ENCODE measurements around the gene NFIA. TPM values are rescaled to one million over a fixed set of nuclear protein-coding genes. Genes with fewer than 3 reads are reported as not detected.

Gene NFIA
- total RNA-seq, 1 experiment from 2014 or later = 38.6 TPM

DNA sequence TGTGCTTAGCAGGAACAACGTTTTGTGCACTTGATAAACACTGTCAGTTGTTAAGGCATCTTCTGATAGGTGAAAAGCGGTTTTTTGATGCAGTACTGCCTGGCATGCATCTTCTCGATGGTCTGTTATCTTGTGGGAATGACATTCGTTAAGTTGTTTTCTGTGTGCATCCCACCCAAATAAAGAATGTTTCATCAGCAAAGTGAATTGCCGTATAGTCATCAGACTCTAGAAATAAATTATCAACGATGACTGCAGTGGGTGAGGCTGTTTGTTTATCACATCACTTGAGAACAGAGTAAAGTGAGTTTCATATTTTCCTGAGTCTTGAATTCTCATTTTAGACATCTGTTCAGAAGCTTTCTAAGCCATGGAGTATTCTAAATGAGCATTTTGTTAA lies 34.1 kb downstream of the NFIA start:
- no TSS peak for BruUV-seq (replicated peaks)
- Mint-ChIP-seq H3K4me3 (ENCODE audit: low read depth, unreplicated experiment) (no peak overlapping the region), H3K9me3 (ENCODE audit: low read depth, unreplicated experiment) (peaks cover 3% of the 10 kb centered on the region), H3K27me3 (ENCODE audit: unreplicated experiment) (no peaks in the 10 kb centered on the region), H3K27ac (ENCODE audit: unreplicated experiment) (no peak overlapping the region), H3K4me1 (ENCODE audit: low read depth, unreplicated experiment) (peaks cover 40% of the 10 kb centered on the region), H3K36me3 (ENCODE audit: insufficient read depth, unreplicated experiment) (no peaks in the 10 kb centered on the region)
- intact Hi-C loops (cut with micrococcal nuclease; ENCODE audit: unreplicated experiment) = no loop called here
- TF ChIP-seq, protein P1, sequence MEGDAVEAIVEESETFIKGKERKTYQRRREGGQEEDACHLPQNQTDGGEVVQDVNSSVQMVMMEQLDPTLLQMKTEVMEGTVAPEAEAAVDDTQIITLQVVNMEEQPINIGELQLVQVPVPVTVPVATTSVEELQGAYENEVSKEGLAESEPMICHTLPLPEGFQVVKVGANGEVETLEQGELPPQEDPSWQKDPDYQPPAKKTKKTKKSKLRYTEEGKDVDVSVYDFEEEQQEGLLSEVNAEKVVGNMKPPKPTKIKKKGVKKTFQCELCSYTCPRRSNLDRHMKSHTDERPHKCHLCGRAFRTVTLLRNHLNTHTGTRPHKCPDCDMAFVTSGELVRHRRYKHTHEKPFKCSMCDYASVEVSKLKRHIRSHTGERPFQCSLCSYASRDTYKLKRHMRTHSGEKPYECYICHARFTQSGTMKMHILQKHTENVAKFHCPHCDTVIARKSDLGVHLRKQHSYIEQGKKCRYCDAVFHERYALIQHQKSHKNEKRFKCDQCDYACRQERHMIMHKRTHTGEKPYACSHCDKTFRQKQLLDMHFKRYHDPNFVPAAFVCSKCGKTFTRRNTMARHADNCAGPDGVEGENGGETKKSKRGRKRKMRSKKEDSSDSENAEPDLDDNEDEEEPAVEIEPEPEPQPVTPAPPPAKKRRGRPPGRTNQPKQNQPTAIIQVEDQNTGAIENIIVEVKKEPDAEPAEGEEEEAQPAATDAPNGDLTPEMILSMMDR (IDR thresholded peaks at IDR 0.05; ENCODE audit: unreplicated experiment) = no peak
- no peak for DNase-seq
- CTCF ChIA-PET = interaction anchor here (0.6 kb wide), 1 partner anchor 19 kb away, joined by 3 read pairs; no protein-coding TSS in a partner anchor

- TF ChIP-seq, protein P1 (IDR thresholded peaks at IDR 0.05; ENCODE audit: unreplicated experiment) = no peak
- Mint-ChIP-seq H3K9me3 (ENCODE audit: low read depth, unreplicated experiment) (peaks cover 3% of the 10 kb centered on the region), H3K4me1 (ENCODE audit: low read depth, unreplicated experiment) (peaks cover 40% of the 10 kb centered on the region), H3K27ac (ENCODE audit: unreplicated experiment) (no peak overlapping the region), H3K36me3 (ENCODE audit: insufficient read depth, unreplicated experiment) (no peaks in the 10 kb centered on the region), H3K27me3 (ENCODE audit: unreplicated experiment) (no peaks in the 10 kb centered on the region), H3K4me3 (ENCODE audit: low read depth, unreplicated experiment) (no peak overlapping the region)
- CTCF ChIA-PET = no interaction called here
- BruUV-seq (replicated peaks) = no TSS peak
- intact Hi-C loops (cut with micrococcal nuclease; ENCODE audit: unreplicated experiment) = no loop called here
- no peak for DNase-seq
Measured at GRCh38 chr1:61117283-61117682, 34.9 kb downstream of the NFIA start.

GRCh38 chr1:61119085-61119484 lies 36.7 kb downstream of the NFIA start:
- Mint-ChIP-seq H3K27me3 (ENCODE audit: unreplicated experiment) (no peaks in the 10 kb centered on the region), H3K4me3 (ENCODE audit: low read depth, unreplicated experiment) (no peak overlapping the region), H3K4me1 (ENCODE audit: low read depth, unreplicated experiment) (peaks cover 40% of the 10 kb centered on the region), H3K9me3 (ENCODE audit: low read depth, unreplicated experiment) (no peaks in the 10 kb centered on the region), H3K27ac (ENCODE audit: unreplicated experiment) (no peak overlapping the region), H3K36me3 (ENCODE audit: insufficient read depth, unreplicated experiment) (no peaks in the 10 kb centered on the region)
- DNase-seq = no peak
- TF ChIP-seq, protein P1 (IDR thresholded peaks at IDR 0.05; ENCODE audit: unreplicated experiment) = no peak
- CTCF ChIA-PET = interaction anchor here (0.8 kb wide), 1 partner anchor 12 kb away, joined by 4 read pairs; no protein-coding TSS in a partner anchor
- intact Hi-C loops (cut with micrococcal nuclease; ENCODE audit: unreplicated experiment) = no loop called here
- BruUV-seq (replicated peaks) = no TSS peak

DNA sequence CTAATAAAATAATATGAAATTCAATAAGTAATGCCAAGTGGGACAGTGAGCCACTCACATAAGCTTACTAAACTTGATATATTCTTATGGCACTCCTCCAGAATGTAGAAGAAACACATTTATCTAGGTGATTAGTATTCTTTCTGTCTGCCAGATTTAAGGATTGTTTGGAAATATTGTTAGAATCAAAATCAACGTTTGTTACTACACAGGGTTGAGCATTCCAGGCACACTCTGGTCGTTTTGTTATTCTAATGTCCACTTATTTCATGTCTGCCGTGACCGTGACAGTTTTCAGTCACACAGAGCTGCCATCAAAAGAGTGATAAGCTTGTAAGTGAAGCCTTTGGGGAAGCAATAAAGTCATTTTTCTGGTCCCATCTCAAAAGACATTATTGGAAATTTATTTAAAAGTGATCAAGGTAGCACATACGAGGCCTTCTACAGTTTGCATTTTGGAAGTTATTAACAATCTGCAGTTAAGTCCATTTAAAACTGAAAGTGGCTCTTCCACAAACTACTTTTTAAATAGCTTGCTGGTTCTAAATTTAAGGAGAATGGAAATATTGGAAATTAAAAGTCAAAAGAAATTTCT lies 38.0 kb downstream of the NFIA start:
- no peak for DNase-seq
- TF ChIP-seq, protein P1 (IDR thresholded peaks at IDR 0.05; ENCODE audit: unreplicated experiment) = no peak
- H3K27me3 Mint-ChIP-seq (ENCODE audit: unreplicated experiment) = no peaks in the 10 kb centered on the region
- BruUV-seq (replicated peaks) = no TSS peak
- CTCF ChIA-PET = interaction anchor here (0.5 to 0.6 kb wide), 2 partner anchors 24 to 39 kb away, joined by 3 to 4 read pairs; no protein-coding TSS in a partner anchor
- H3K4me1 Mint-ChIP-seq (ENCODE audit: low read depth, unreplicated experiment) = peaks cover 35% of the 10 kb centered on the region
- no peaks in the 10 kb centered on the region for H3K9me3 Mint-ChIP-seq (ENCODE audit: low read depth, unreplicated experiment)
- intact Hi-C loops (cut with micrococcal nuclease; ENCODE audit: unreplicated experiment) = no loop called here
- H3K27ac Mint-ChIP-seq (ENCODE audit: unreplicated experiment) = no peak overlapping the region
- H3K4me3 Mint-ChIP-seq (ENCODE audit: low read depth, unreplicated experiment) = no peak overlapping the region
- H3K36me3 Mint-ChIP-seq (ENCODE audit: insufficient read depth, unreplicated experiment) = no peaks in the 10 kb centered on the region

Measured in Calu3 (cell line).